SK-N-SH treated with all-trans-retinoic acid at 6 μM for 48 hours (cell line): ENCODE results near the gene MTA1.

Experiments
- ARNTL ChIP-seq: fragments of 450-650 bp; formaldehyde crosslinking; IDR thresholded peaks from 2 replicates; pipeline ENCODE4 v1.5.0; 2020; ENCODE audit warnings: low read depth, mild to moderate bottlenecking, moderate library complexity, borderline replicate concordance
- BACH2 ChIP-seq: fragments of 250-450 bp; sonication (Bioruptor Pico); IDR thresholded peaks from 2 replicates; pipeline ENCODE4 v1.9.0; 2021; ENCODE audit warnings: mild to moderate bottlenecking, borderline replicate concordance
- CSDC2 ChIP-seq: fragments of 250-450 bp; sonication (Bioruptor Pico); IDR thresholded peaks from 2 replicates; pipeline ENCODE4 v1.5.0; 2020; ENCODE audit warnings: mild to moderate bottlenecking, moderate library complexity
- GLIS3 ChIP-seq: fragments of 250-450 bp; sonication (Bioruptor Pico); IDR thresholded peaks from 2 replicates; pipeline ENCODE4 v1.5.0; 2020; ENCODE audit warnings: mild to moderate bottlenecking, moderate library complexity
- OSR1 ChIP-seq: fragments of 250-450 bp; sonication (Bioruptor Pico); IDR thresholded peaks from 2 replicates; pipeline ENCODE4 v1.8.0; 2022; ENCODE audit warnings: moderate library complexity, mild to moderate bottlenecking, inconsistent platforms
- TOX ChIP-seq: fragments of 250-450 bp; sonication (Bioruptor Pico); IDR thresholded peaks from 2 replicates; pipeline ENCODE4 v1.8.0; 2021; ENCODE audit warnings: mild to moderate bottlenecking, moderate library complexity, borderline replicate concordance
- ZFP3 ChIP-seq: fragments of 250-450 bp; sonication (Bioruptor Pico); IDR thresholded peaks from 2 replicates; pipeline ENCODE4 v1.5.0; 2020; ENCODE audit warnings: mild to moderate bottlenecking, moderate library complexity
- ZFP30 ChIP-seq: fragments of 450-650 bp; formaldehyde crosslinking; IDR thresholded peaks from 2 replicates; pipeline ENCODE4 v1.5.0; 2022; ENCODE audit warnings: mild to moderate bottlenecking, moderate library complexity
- ZNF565 ChIP-seq: fragments of 450-650 bp; formaldehyde crosslinking; conservative IDR thresholded peaks from 2 replicates; pipeline ENCODE4 v1.5.0; 2020; ENCODE audit warnings: low read depth, mild to moderate bottlenecking, moderate library complexity
- ZNF8 ChIP-seq: fragments of 450-650 bp; formaldehyde crosslinking; IDR thresholded peaks from 2 replicates; pipeline ENCODE4 v1.5.0; 2020; ENCODE audit warnings: mild to moderate bottlenecking, moderate library complexity
- TF ChIP-seq, protein P1 (sequence below): fragments of 250-450 bp; sonication (Bioruptor Pico); IDR thresholded peaks from 2 replicates; pipeline ENCODE4 v1.5.1; 2021; ENCODE audit warnings: mild to moderate bottlenecking, moderate library complexity
- TF ChIP-seq, protein P2 (sequence below): fragments of 250-450 bp; sonication (Bioruptor Pico); IDR thresholded peaks from 2 replicates; pipeline ENCODE4 v1.5.0; 2020; ENCODE audit warnings: mild to moderate bottlenecking, moderate library complexity
- TF ChIP-seq, protein P3 (sequence below): fragments of 250-450 bp; sonication (Bioruptor Pico); IDR thresholded peaks from 2 replicates; pipeline ENCODE4 v1.8.0; 2020; ENCODE audit warnings: mild to moderate bottlenecking, moderate library complexity, borderline replicate concordance

DNA sequence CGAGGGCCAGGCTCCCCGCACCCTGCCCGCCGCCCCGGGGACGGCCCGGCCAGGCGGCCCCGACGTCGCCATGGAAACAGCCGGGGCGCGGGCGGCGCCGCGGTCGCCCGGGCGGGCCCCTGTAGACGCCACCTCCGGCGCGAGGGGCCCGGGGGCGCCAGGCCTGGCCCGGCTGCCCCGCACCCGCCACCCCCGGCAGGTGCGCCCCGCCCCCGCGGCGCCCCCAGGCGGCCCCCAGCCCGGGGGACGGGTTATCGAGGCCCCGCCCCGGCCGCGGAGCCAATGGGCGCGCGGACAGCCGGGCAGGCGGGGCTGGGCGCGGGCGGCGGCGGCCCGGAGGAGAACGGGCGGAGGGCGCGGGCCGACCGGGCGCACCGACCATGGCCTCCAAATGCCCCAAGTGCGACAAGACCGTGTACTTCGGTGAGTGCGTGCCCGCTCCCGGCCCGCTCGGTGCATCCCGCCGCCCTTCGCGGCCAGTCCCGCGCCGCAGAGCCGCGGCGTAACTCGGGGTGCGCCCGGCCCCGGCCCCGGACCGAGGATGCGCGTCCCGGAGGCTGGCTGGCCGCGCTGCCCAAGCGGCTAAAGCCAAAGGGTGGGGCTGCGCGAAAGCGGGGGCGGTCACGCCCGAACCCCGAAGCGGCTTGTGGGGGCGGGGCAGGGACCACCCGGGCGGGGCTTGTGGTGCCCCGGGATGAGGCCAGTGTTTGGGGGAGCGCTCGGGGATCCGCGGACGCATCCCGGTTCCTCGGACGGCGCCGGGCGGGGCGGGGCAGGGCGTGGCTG is 55.0 kb downstream of the MTA1 start, which contains the start of gene CRIP2:
- TF ChIP-seq, protein P1, sequence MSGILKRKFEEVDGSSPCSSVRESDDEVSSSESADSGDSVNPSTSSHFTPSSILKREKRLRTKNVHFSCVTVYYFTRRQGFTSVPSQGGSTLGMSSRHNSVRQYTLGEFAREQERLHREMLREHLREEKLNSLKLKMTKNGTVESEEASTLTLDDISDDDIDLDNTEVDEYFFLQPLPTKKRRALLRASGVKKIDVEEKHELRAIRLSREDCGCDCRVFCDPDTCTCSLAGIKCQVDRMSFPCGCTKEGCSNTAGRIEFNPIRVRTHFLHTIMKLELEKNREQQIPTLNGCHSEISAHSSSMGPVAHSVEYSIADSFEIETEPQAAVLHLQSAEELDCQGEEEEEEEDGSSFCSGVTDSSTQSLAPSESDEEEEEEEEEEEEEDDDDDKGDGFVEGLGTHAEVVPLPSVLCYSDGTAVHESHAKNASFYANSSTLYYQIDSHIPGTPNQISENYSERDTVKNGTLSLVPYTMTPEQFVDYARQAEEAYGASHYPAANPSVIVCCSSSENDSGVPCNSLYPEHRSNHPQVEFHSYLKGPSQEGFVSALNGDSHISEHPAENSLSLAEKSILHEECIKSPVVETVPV (CRISPR knock-in tag), result no peak
- TF ChIP-seq ZFP30 (CRISPR knock-in tag) (no peak), CSDC2 (no peak), ZNF565 (CRISPR knock-in tag) (no peak), TOX (CRISPR knock-in tag) (no peak), BACH2 (no peak), ZFP3 (CRISPR knock-in tag) (no peak), GLIS3 (CRISPR knock-in tag) (no peak), OSR1 (CRISPR knock-in tag) (no peak), ARNTL (CRISPR knock-in tag) (no peak), ZNF8 (CRISPR knock-in tag) (no peak)
- TF ChIP-seq, protein P2, sequence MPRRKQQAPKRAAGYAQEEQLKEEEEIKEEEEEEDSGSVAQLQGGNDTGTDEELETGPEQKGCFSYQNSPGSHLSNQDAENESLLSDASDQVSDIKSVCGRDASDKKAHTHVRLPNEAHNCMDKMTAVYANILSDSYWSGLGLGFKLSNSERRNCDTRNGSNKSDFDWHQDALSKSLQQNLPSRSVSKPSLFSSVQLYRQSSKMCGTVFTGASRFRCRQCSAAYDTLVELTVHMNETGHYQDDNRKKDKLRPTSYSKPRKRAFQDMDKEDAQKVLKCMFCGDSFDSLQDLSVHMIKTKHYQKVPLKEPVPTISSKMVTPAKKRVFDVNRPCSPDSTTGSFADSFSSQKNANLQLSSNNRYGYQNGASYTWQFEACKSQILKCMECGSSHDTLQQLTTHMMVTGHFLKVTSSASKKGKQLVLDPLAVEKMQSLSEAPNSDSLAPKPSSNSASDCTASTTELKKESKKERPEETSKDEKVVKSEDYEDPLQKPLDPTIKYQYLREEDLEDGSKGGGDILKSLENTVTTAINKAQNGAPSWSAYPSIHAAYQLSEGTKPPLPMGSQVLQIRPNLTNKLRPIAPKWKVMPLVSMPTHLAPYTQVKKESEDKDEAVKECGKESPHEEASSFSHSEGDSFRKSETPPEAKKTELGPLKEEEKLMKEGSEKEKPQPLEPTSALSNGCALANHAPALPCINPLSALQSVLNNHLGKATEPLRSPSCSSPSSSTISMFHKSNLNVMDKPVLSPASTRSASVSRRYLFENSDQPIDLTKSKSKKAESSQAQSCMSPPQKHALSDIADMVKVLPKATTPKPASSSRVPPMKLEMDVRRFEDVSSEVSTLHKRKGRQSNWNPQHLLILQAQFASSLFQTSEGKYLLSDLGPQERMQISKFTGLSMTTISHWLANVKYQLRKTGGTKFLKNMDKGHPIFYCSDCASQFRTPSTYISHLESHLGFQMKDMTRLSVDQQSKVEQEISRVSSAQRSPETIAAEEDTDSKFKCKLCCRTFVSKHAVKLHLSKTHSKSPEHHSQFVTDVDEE (CRISPR knock-in tag), result no peak
- TF ChIP-seq, protein P3, sequence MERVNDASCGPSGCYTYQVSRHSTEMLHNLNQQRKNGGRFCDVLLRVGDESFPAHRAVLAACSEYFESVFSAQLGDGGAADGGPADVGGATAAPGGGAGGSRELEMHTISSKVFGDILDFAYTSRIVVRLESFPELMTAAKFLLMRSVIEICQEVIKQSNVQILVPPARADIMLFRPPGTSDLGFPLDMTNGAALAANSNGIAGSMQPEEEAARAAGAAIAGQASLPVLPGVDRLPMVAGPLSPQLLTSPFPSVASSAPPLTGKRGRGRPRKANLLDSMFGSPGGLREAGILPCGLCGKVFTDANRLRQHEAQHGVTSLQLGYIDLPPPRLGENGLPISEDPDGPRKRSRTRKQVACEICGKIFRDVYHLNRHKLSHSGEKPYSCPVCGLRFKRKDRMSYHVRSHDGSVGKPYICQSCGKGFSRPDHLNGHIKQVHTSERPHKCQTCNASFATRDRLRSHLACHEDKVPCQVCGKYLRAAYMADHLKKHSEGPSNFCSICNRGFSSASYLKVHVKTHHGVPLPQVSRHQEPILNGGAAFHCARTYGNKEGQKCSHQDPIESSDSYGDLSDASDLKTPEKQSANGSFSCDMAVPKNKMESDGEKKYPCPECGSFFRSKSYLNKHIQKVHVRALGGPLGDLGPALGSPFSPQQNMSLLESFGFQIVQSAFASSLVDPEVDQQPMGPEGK, result no peak
